GM10266 (cell line): ENCODE data around the gene TLCD4.
"Not testable (repeated sequence)": the region's sequence is repeated elsewhere in the genome, so short reads cannot be mapped to it uniquely, and the experiment has no call there.

Experiments
- DNase-seq: peaks from one replicate; pipeline ENCODE4 v3.0.0; 2012; ENCODE audit errors: extremely low spot score
- CTCF ChIP-seq: IDR thresholded peaks from 2 replicates; pipeline ENCODE4 v1.5.1; 2012; ENCODE audit warnings: mild to moderate bottlenecking, low read depth; ENCODE audit not compliant: control insufficient read depth, insufficient read depth; ENCODE audit errors: missing control alignments

TLCD4 gene

DNA sequence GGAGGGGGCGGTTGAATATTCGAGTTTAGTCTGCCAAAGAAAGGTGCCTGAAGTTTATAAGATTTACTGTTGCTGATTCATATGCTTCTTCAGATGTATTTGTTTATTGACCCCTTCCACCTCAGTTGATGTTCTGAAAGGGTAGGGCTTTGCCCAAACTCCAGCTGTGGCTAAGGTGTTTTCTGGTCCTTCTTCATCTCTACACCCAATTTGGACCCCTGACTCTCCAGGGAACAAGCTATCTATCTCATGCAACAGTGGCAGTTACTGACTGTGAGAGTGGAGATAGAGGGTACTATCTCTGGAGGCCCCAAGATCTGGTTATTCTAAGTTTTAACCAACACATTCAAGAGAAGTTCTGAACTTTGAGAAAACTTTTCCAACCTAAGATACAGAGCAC lies 31.8 kb upstream of the TLCD4 start:
- DNase-seq: no peak
- no peak for TF ChIP-seq CTCF

DNA sequence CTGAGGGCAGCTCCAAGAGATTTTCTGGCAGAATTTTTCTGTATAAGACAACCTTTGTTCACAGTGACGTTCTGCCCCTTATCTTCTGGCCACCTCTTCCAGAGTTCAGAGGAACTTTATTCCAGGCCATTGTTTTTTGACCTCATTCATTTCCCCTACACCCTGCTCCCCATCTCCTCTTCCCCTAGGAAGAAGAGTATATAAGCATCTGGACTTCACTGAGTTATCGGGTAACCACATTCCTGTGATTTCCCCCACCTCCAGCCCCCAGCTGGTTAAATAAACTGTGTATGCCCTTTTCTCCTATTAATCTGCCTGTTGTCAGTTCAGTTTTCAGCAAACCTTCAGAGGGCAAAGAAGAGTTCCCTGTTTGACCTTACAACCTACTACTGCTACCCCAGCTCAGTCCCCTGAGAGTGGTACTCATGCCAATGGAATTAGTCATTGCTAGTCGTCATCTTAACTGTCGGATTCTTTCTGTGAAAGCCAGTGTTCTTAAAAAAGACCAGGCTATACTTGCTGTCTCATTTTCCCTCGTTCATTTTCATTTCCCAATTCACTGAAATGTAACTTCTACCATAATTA lies 30.1 kb upstream of the TLCD4 start:
- DNase-seq: no peak

GRCh38 chr1:95088303-95088702 lies 28.9 kb upstream of the TLCD4 start:
- no peak for DNase-seq
- TF ChIP-seq CTCF: no peak

More for the DNA sequence above, 30.1 kb upstream of the TLCD4 start:
- TF ChIP-seq CTCF: no peak

DNA sequence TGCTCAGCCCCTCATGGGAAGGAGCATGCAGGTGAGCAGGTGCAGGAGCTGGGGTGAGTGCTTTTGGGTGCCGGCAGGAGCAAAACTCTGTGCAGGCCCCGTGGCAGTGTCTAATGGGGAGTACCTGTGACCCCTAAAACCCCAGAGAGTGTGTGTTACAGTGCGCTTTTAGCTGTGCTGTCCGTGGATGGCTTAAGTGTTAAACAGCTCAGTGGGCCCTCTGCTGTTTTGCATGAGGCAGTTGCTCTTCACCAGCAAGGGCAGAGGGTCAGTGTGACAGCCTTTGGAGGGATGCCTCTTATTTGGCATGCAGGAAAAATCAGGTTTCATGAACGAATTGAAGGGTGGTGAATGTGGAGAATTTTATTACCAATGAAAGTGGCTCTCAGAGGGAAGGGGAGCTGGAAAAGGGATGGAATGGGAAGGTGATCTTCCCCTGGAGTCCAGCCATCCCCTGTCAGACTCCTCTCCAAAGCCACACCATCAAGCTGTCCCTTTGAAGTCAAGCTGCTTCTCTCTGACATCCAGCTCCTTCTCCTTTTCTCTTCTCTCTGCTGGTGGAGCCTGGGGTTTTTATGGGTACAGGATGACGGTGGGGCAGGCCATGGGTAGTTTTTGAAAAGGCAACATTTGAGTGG lies 27.4 kb upstream of the TLCD4 start:
- TF ChIP-seq CTCF: no peak
- DNase-seq: no peak

DNA sequence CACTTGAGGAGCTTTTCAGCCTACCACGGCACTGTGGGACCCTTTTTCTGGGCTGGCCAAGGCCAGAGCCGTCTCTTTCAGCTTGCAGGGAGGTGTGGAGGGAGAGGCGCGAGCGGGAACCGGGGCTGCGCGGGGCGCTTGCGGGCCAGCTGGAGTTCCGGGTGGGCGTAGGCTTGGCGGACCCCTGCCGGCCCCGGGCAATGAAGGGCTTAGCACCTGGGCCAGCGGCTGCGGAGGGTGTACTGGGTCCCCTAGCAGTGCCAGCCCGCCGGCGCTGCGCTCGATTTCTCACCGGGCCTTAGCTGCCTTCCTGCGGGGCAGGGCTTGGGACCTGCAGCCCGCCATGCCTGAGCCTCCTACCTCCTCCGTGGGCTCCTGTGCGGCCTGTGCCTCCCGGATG lies 25.9 kb upstream of the TLCD4 start:
- not testable (repeated sequence) for DNase-seq

DNA sequence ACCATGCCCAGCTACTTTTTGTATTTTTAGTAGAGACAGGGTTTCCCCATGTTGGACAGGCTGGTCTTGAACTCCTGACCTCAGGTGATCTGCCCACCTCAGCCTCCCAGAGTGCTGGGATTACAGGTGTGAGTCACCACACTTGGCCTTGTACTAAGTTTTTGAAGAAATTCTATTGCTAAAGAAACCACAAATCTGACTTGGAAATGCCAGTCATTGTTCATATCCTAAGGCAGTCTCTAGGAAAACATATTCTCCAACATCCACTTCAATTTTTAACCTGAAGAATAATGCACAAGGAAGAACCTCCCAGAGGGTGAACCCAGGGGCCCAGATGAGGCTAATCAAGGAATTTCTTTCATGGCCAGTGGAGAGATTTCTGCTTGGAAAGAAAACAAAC lies 24.3 kb upstream of the TLCD4 start:
- DNase-seq: not testable (repeated sequence)

GRCh38 chr1:95093296-95093695 lies 23.9 kb upstream of the TLCD4 start:
- no peak for TF ChIP-seq CTCF

DNA sequence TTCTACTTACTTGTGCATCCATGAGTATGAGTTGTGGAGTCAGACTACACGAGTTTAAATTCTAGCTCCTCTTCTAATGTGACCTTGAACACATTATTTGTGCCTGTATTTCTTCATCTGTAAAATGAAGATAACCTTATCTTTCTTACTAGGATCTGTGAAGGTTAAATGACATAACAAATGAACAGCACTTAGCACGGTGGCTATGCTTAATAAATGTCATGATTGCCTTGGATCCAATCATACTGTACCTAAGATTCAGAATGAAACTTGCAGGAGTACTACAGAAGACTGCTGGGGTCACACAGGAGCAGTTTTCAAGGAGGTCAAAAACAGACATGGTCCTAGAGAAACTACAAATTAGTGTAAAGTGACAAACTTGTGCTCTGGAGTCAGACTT lies 22.2 kb upstream of the TLCD4 start:
- no peak for DNase-seq
- TF ChIP-seq CTCF: no peak

More at GRCh38 chr1:95093296-95093695, 23.9 kb upstream of the TLCD4 start:
- no peak for DNase-seq
